GM12878 (cell line): ENCODE measurements around the gene FTO. TPM values are rescaled to one million over a fixed set of nuclear protein-coding genes. Genes with fewer than 3 reads are reported as not detected.

Experiments
- ATAC-seq: fragments of 200-7000 bp; cut with Tn5 transposase; 3 replicates; pipeline ENCODE4 v1.9.1; 2020; ENCODE audit warnings: mild to moderate bottlenecking, moderate library complexity
- BruUV-seq: library from RNA; stranded (reverse); fragments of 400-500 nt; replicated peaks from 2 replicates; lab custom pipeline; 2021; lab: Mats Ljungman, UMichigan
- CTCF ChIA-PET: fragments of 300-600 bp; sonication (Branson Sonifier 250); formaldehyde crosslinking; extraction: SDS; loops from one replicate; lab custom pipeline; 2021; ENCODE audit warnings: inconsistent platforms; lab: Yijun Ruan, JAX
- POLR2A ChIA-PET: fragments of 350-600 bp; formaldehyde crosslinking; extraction: SDS; loops from one replicate; lab custom pipeline; 2021; ENCODE audit warnings: inconsistent platforms; lab: Charles Lee
- RAD21 ChIA-PET: fragments of 300-600 bp; sonication (Branson Sonifier 250); formaldehyde crosslinking; loops from one replicate; lab custom pipeline; 2023; ENCODE audit warnings: antibody characterized with exemption; ENCODE audit not compliant: unreplicated experiment; lab: Charles Lee
- SMC1A ChIA-PET: fragments of 300-600 bp; sonication (Branson Sonifier 250); formaldehyde crosslinking; loops from one replicate; lab custom pipeline; 2023; ENCODE audit not compliant: unreplicated experiment, uncharacterized antibody; lab: Charles Lee
- DNase-seq: peaks from one replicate; pipeline ENCODE4 v3.0.0-alpha.2; 2011; ENCODE audit warnings: low read depth, low spot score
- FAIRE-seq: peaks from 3 replicates; lab custom pipeline; 2011; peaks lifted over from hg19 to GRCh38; lab: Jason Lieb, UNC
- H2AFZ ChIP-seq: 2 replicates; pipeline ENCODE4 v1.6.0; 2011; ENCODE audit warnings: low read depth, low read length, control low read depth; ENCODE audit not compliant: control insufficient read depth
- H3K27ac ChIP-seq: 2 replicates; pipeline ENCODE4 v1.5.1; 2011; ENCODE audit warnings: control low read depth; ENCODE audit not compliant: control insufficient read depth, insufficient read depth
- H3K27me3 ChIP-seq, 2 experiments: replicated peaks in 1 of 2; 2 replicates each; pipeline versions ENCODE4 v1.6.0 to v1.6.1; 2011; ENCODE audit warnings: low read length in 1 of 2; ENCODE audit not compliant: control insufficient read depth in 2 of 2, insufficient read depth in 2 of 2
- H3K36me3 ChIP-seq, 2 experiments: 2 replicates each; pipeline ENCODE4 v1.5.1; 2011; ENCODE audit warnings: low read length in 1 of 2; ENCODE audit not compliant: control insufficient read depth in 2 of 2, insufficient read depth in 2 of 2
- H3K4me1 ChIP-seq: 2 replicates; pipeline ENCODE4 v1.6.1; 2011; ENCODE audit warnings: mild to moderate bottlenecking, low read length, moderate library complexity, mixed read lengths; ENCODE audit not compliant: control insufficient read depth, insufficient read depth
- H3K4me2 ChIP-seq: 2 replicates; pipeline ENCODE4 v1.6.0; 2011; ENCODE audit warnings: control low read depth; ENCODE audit not compliant: control insufficient read depth, insufficient read depth
- H3K4me3 ChIP-seq: fragments of 200-600 bp; sonication (generic); 2 replicates; pipeline ENCODE4 v1.5.1; 2016
- H3K79me2 ChIP-seq: 2 replicates; pipeline ENCODE4 v1.6.0; 2011; ENCODE audit warnings: low read length; ENCODE audit not compliant: control insufficient read depth, insufficient read depth
- H3K9ac ChIP-seq: 2 replicates; pipeline ENCODE4 v1.8.0; 2011; ENCODE audit warnings: low read length, control low read depth, mixed read lengths; ENCODE audit not compliant: control insufficient read depth, insufficient read depth
- H3K9me3 ChIP-seq: replicated peaks from 3 replicates; pipeline ENCODE4 v1.5.1; 2011; ENCODE audit warnings: mild to moderate bottlenecking, low read length; ENCODE audit not compliant: control insufficient read depth, insufficient read depth
- H4K20me1 ChIP-seq: 2 replicates; pipeline ENCODE4 v1.6.0; 2011; ENCODE audit not compliant: control insufficient read depth, insufficient read depth
- ASH2L ChIP-seq: fragments of 300-600, 200-600 bp; sonication (generic); IDR thresholded peaks from 2 replicates; pipeline ENCODE4 v1.6.1; 2017; ENCODE audit warnings: low read depth, mild to moderate bottlenecking, borderline replicate concordance
- BCL11A ChIP-seq: IDR thresholded peaks from 2 replicates; pipeline ENCODE4 v1.6.1; 2011; ENCODE audit warnings: low read depth, low read length
- E2F4 ChIP-seq: IDR thresholded peaks from 2 replicates; pipeline ENCODE4 v1.6.1; 2012; ENCODE audit warnings: low read depth, low read length, improper control_type of control experiment
- JUNB ChIP-seq: IDR thresholded peaks from 2 replicates; pipeline ENCODE4 v1.6.1; 2016; ENCODE audit warnings: antibody characterized with exemption, mild to moderate bottlenecking
- NFYB ChIP-seq: IDR thresholded peaks from 2 replicates; pipeline ENCODE4 v1.6.1; 2011; ENCODE audit warnings: low read depth, mild to moderate bottlenecking, low read length, improper control_type of control experiment, moderate library complexity; ENCODE audit not compliant: insufficient read depth
- PAX8 ChIP-seq: fragments of 450-650 bp; IDR thresholded peaks from 2 replicates; pipeline ENCODE4 v1.6.1; 2017; ENCODE audit warnings: mild to moderate bottlenecking, moderate library complexity
- PKNOX1 ChIP-seq: fragments of 450-650 bp; IDR thresholded peaks from 2 replicates; pipeline ENCODE4 v1.6.1; 2016; ENCODE audit warnings: mild to moderate bottlenecking
- POU2F2 ChIP-seq: IDR thresholded peaks from 3 replicates; pipeline ENCODE4 v1.6.1; 2011; ENCODE audit warnings: low read depth, mild to moderate bottlenecking, low read length, borderline replicate concordance
- SIN3A ChIP-seq: IDR thresholded peaks from 2 replicates; pipeline ENCODE4 v1.6.1; 2012; ENCODE audit warnings: low read depth, low read length, improper control_type of control experiment
- SMC3 ChIP-seq: IDR thresholded peaks from 2 replicates; pipeline ENCODE4 v1.6.1; 2011; ENCODE audit warnings: low read length, improper control_type of control experiment, borderline replicate concordance
- SPI1 ChIP-seq: IDR thresholded peaks from 2 replicates; pipeline ENCODE4 v1.6.1; 2011; ENCODE audit warnings: low read depth, mild to moderate bottlenecking, low read length, moderate library complexity, borderline replicate concordance; ENCODE audit not compliant: insufficient read depth
- SREBF2 ChIP-seq: IDR thresholded peaks from 2 replicates; pipeline ENCODE4 v1.6.1; 2012; ENCODE audit warnings: mild to moderate bottlenecking, low read length
- SUPT20H ChIP-seq: IDR thresholded peaks from 2 replicates; pipeline ENCODE4 v1.6.1; 2011; ENCODE audit warnings: low read depth, mild to moderate bottlenecking, low read length, moderate library complexity, borderline replicate concordance; ENCODE audit not compliant: control insufficient read depth
- TAF1 ChIP-seq: IDR thresholded peaks from 2 replicates; pipeline ENCODE4 v1.6.1; 2011; ENCODE audit warnings: mild to moderate bottlenecking, low read depth, low read length, borderline replicate concordance
- USF2 ChIP-seq: IDR thresholded peaks from 2 replicates; pipeline ENCODE4 v1.6.1; 2011; ENCODE audit warnings: low read depth, low read length, improper control_type of control experiment, borderline replicate concordance
- YY1 ChIP-seq: IDR thresholded peaks from 2 replicates; pipeline ENCODE4 v1.6.1; 2011; ENCODE audit warnings: low read depth, mild to moderate bottlenecking, low read length
- ZBTB11 ChIP-seq: fragments of 450-650 bp; formaldehyde crosslinking; IDR thresholded peaks from 2 replicates; pipeline ENCODE4 v1.5.0; 2022; ENCODE audit warnings: mild to moderate bottlenecking, missing genetic modification characterization
- ZNF384 ChIP-seq: IDR thresholded peaks from 2 replicates; pipeline ENCODE4 v1.6.1; 2012; ENCODE audit warnings: low read depth, mild to moderate bottlenecking, low read length, improper control_type of control experiment, borderline replicate concordance
- WGBS: methylation state at CpG from one replicate; pipeline ENCODE4 v1.1.6; 2016; ENCODE audit warnings: low lambda C conversion rate; ENCODE audit not compliant: insufficient replicate concordance, insufficient coverage; ENCODE audit errors: missing lambda C conversion rate; 5-methylcytosine and 5-hydroxymethylcytosine counted together
- in situ Hi-C: fragments of 300-500 bp; cut with MboI; formaldehyde crosslinking; loops from 9 replicates; pipeline ENCODE4 v1.14.3; 2018; ENCODE audit warnings: mixed read lengths
- intact Hi-C: fragments of 100-400 bp; cut with micrococcal nuclease; formaldehyde crosslinking; loops from one replicate; pipeline ENCODE4 v1.14.2; 2022; ENCODE audit not compliant: unreplicated experiment
- polyA plus RNA-seq, 11 experiments: library from polyadenylated mRNA; depleted of rRNA in 4 of 11; unstranded in 6 of 11; stranded (reverse) in 5 of 11; fragments of >200 nt; fragmentation: Nextera tagmentation in 4 of 11; fragmentation: Illumina TruSeq in 1 of 11; extraction: Ambion mirVana in 4 of 11; extraction: Trizol in 1 of 11; gene quantifications; 1 replicate in 1 of 11; 2 replicates in 10 of 11; pipeline versions ENCODE4 v1.2.1 to v1.2.3, GENCODE V29; 2011 to 2016; ENCODE audit warnings: inconsistent platforms in 2 of 11, missing spikeins in 2 of 11, low read depth in 1 of 11
- total RNA-seq, 4 experiments: library from RNA; depleted of rRNA in 3 of 4; stranded (reverse); fragments of >200 nt in 3 of 4; fragmentation: Illumina TruSeq in 1 of 4; extraction: Trizol in 1 of 4; gene quantifications; 2 replicates each; pipeline versions ENCODE4 v1.2.1 to v1.2.3, GENCODE V29; 2013 to 2021

Gene FTO
- total and polyA plus RNA-seq, 10 of the 15 experiments (the other 5 are each of a cell fraction or from before 2014, with no cell fraction given): 20.1 to 55.0 (median 47.0) TPM

GRCh38 chr16:54068212-54068611 is 364.3 kb downstream of the FTO start:
- no peak overlapping the region for H2AFZ ChIP-seq
- H3K27me3 ChIP-seq: no peaks in the 10 kb centered on the region
- RAD21 ChIA-PET: no interaction called here
- in situ Hi-C loops: no loop called here
- POLR2A ChIA-PET: no interaction called here
- FAIRE-seq (no peak), ATAC-seq (no peak), DNase-seq (no peak)
- no TSS peak for BruUV-seq
- H4K20me1 ChIP-seq: no peaks in the 10 kb centered on the region
- SMC1A ChIA-PET: no interaction called here
- no peak overlapping the region for H3K4me3 ChIP-seq
- no peaks in the 10 kb centered on the region for H3K9me3 ChIP-seq
- no peak overlapping the region for H3K9ac ChIP-seq
- H3K4me1 ChIP-seq: no peaks in the 10 kb centered on the region
- H3K27ac ChIP-seq: no peak overlapping the region
- no peak overlapping the region for H3K4me2 ChIP-seq
- H3K36me3 ChIP-seq: no peaks in the 10 kb centered on the region
- CTCF ChIA-PET: no interaction called here
- intact Hi-C loops: no loop called here
- H3K79me2 ChIP-seq: no peaks in the 10 kb centered on the region
- WGBS: 79% methylated on average over 2 of the region's 2 CpGs
- TF ChIP-seq JUNB: no peak
- no peak for TF ChIP-seq YY1
- TF ChIP-seq BCL11A: no peak
- no peak for TF ChIP-seq E2F4
- TF ChIP-seq USF2: no peak
- TF ChIP-seq SREBF2: no peak
- TF ChIP-seq ZNF384: no peak
- no peak for TF ChIP-seq SUPT20H
- TF ChIP-seq ZBTB11 (CRISPR knock-in tag): no peak
- no peak for TF ChIP-seq NFYB
- TF ChIP-seq PAX8: no peak
- TF ChIP-seq TAF1: no peak
- TF ChIP-seq ASH2L: no peak
- no peak for TF ChIP-seq SPI1
- no peak for TF ChIP-seq POU2F2
- no peak for TF ChIP-seq SIN3A
- TF ChIP-seq PKNOX1: no peak
- no peak for TF ChIP-seq SMC3
